DMS 273 (cell line): ENCODE measurements around the gene STON1.
"Not testable (repeated sequence)": the region's sequence is repeated elsewhere in the genome, so short reads cannot be mapped to it uniquely, and the experiment has no call there.

Experiments
- DNase-seq: peaks from one replicate; lab custom pipeline; 2025; ENCODE audit not compliant: unreplicated experiment; lab: John Stamatoyannopoulos, UW

Gene STON1

GRCh38 chr2:48613211-48613610 is 83.3 kb downstream of the STON1 start:
- no peak for DNase-seq

- not testable (repeated sequence) for DNase-seq
These were observed 84.6 kb downstream of the STON1 start for GRCh38 chr2:48614581-48614980.

GRCh38 chr2:48617618-48618017 is 87.7 kb downstream of the STON1 start, which contains the start of gene GTF2A1L:
Gene GTF2A1L, plus strand, starts transcription at chr2:48617856. Its CDS starts 19 bp downstream, at chr2:48617875.
- no peak for DNase-seq

GRCh38 chr2:48619526-48619925 is 89.6 kb downstream of the STON1 start:
- DNase-seq, result no peak

GRCh38 chr2:48620604-48621003 is 90.7 kb downstream of the STON1 start:
- no peak for DNase-seq

GRCh38 chr2:48622691-48623090 is 92.7 kb downstream of the STON1 start:
- DNase-seq, result not testable (repeated sequence)

GRCh38 chr2:48624696-48625095 is 94.7 kb downstream of the STON1 start:
- no peak for DNase-seq

GRCh38 chr2:48626047-48626446 is 96.1 kb downstream of the STON1 start:
- DNase-seq, result no peak

GRCh38 chr2:48633143-48633542 is 103.2 kb downstream of the STON1 start:
- no peak for DNase-seq

- no peak for DNase-seq
These were observed 105.8 kb downstream of the STON1 start for GRCh38 chr2:48635786-48636185.

GRCh38 chr2:48638261-48638660 is 108.3 kb downstream of the STON1 start:
- no peak for DNase-seq
